NCI-H345 treated with DMSO at 0.1 percent for 48 hours (cell line): ENCODE measurements around the gene WHRN.

Source experiments
- DNase-seq: peaks from one replicate; lab custom pipeline; 2025; ENCODE audit not compliant: unreplicated experiment; lab: John Stamatoyannopoulos, UW

Gene WHRN

DNA sequence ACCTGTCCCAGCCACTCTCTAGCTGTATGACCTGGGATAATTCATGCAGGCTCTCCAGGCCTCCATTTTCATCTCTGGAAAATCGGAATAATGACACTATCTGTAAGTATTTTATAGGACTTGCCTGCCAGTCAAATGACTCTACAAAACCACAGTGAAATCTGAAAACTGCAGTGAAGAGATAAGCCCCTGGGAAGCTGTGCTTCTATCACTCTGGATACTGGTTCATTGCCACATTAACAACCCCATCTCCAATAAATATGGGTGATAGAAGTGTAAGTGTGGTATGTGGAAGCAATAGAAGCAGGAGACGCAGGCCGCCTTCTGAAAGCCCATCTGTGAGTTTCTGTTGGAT lies 31.8 kb downstream of the WHRN start:
- DNase-seq: no peak

GRCh38 chr9:114472765-114473446 lies 32.4 kb downstream of the WHRN start:
- no peak for DNase-seq

GRCh38 chr9:114471157-114471556 lies 34.1 kb downstream of the WHRN start:
- no peak for DNase-seq

DNA sequence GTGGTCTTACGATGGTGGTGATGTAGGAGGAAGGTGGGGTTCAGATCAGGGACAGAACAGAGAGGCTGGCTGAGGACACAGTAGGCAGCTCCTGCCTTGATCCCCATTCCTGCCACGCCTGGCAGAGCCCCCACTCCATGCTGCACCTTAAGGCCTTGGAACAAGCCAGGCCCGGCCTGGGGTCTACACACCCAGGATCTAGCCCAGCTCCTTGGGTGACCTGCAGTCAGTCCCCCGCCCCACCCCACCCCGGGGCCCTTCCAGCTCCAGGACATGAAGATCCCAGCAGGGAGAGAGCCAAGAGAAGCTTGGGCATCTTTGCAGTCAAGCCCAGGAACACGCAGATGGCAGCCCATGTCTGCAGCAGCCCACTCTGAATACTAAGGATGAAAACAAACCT lies 34.7 kb downstream of the WHRN start:
- no peak for DNase-seq

GRCh38 chr9:114470121-114470520 lies 35.2 kb downstream of the WHRN start:
- no peak for DNase-seq

DNA sequence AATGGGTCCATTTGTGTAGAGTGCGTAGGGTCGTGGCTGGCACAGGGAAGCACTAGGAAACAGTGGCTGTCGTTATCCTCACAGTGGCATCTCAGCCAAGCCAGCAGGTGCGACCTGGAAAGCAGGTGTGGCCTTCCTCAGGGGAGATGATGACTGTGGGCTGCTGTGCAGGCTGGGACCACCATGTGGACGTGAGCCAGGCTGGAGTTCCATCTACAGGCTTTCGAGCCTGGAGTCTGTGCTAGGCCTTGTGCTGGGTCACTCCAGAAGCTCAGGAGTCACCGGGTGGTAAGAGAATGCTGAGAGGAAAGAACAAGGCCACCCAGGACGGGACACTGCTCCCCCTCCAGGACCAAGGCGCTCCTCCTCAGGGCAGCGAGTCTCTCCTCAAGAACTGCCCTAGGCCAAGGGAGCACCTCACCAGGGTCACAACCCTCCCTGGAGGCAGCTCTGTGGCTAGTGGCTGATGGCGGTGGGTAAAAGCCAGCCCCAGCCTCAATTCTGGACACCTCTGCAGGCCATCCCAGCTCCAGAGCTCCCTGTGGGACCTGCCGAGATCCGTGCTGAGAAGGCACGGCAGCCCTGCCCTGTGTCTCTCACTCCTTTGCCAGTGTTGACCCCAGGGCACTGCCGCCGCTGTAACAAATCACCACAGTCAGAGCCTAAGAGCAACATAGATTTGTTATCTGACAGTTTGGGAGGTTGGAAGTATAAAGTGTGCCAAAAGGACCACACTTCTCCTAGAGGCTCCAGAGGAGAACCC lies 36.0 kb downstream of the WHRN start:
- DNase-seq: no peak

DNA sequence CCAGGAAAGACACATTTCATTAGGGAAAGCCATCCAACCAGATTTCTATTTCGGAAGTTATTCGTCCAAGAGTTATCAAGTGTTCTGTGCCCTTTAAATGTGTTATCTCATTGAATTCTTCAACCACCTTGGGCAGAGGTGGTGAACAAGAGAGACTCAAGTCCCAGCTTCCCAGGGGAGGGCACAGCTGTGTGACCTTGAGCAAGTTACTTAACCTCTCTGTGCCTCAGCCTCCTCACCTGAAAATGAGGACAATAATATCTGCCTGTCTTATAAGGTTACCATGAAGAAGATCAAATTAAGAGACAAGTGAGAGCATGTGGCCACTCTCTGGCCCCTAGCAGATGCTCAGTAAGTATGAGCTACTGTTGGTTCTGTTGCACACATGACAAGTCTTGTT lies 37.4 kb downstream of the WHRN start:
- DNase-seq: no peak

DNA sequence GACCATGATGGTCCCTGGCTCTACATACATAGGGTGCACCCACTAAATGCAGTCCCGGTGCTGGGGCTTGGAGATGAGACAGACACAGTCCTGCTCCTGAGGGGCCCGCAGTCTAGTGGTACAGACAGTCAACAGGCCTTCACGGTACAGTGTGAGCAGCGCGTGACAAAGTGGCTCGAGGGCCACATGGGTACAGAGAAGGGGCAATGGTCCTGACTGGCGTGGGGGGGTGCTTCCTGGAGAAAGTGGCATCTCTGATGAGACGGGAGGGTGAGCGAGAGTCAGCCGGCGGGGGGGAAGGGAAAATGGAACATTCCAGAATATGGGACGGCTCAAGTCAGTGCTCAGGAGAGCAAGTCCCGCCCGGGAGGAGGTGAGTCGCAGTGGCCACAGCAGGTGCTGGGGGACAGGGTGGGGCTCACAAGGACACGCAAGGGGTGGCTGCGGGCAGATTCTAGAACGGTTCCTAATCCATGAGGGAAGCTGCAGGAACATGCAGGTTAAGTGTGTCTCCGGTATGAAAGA lies 38.0 kb downstream of the WHRN start:
- no peak for DNase-seq

GRCh38 chr9:114465906-114466900 lies 39.1 kb downstream of the WHRN start:
- DNase-seq: peak; percentile 21

DNA sequence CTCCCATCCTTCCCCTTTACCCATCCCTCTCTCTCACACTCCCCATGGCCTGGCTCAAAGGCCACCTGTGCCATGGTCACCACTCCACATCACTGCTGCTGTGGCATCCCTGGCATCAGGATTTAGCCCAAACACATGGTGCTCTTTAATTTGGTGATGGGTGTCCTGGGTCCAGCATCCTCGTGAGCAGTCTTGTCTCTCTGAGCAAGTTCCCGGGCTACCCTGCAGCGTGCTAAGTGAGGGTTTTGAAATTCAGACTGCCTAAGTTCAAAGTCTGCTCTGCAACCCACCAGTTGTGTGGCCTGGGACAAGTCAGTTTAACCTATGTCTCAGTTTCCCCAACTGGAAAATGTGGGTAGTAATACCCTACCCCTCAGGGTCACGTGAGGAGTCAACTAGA lies 39.9 kb downstream of the WHRN start:
- DNase-seq: no peak

- DNase-seq: no peak
These were observed 40.8 kb downstream of the WHRN start for GRCh38 chr9:114464281-114465051.

DNA sequence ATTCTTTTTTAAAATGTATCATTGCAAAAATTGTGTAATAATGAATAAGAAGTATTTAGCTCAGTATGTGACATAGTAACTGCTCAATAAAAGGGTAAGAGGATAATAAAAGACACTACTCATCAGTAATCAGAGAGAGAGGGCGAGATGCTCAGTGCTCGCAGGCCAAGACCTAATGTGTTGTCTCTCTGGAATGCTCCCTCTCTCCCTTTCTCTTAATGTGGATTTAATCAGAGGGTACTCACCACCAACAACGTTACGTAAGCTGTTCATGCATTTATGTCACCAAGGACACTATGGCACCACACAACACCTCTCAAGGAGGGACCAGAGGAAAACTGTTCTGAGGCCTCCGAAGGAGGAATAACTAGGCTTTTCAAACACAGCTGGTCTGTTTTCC lies 42.5 kb downstream of the WHRN start:
- DNase-seq: no peak

DNA sequence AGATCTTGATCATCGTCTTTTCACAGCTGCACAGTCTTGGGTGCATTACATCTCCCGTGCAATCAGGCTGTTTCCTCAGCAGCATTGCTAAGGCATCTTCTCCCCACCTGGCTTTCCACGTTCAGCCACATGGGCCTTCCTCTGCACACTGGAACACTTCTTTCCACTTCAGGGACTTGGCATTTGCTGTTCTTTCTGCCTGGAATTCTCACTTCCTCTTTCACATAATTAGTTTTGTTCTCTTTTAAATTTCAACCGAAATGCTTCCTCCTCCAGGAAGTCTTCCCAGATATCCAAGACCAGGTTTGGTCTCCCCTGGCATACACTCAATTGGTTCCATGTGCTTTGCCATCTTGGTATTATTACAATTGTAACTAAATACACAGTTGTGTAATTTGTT lies 43.8 kb downstream of the WHRN start:
- no peak for DNase-seq

DNA sequence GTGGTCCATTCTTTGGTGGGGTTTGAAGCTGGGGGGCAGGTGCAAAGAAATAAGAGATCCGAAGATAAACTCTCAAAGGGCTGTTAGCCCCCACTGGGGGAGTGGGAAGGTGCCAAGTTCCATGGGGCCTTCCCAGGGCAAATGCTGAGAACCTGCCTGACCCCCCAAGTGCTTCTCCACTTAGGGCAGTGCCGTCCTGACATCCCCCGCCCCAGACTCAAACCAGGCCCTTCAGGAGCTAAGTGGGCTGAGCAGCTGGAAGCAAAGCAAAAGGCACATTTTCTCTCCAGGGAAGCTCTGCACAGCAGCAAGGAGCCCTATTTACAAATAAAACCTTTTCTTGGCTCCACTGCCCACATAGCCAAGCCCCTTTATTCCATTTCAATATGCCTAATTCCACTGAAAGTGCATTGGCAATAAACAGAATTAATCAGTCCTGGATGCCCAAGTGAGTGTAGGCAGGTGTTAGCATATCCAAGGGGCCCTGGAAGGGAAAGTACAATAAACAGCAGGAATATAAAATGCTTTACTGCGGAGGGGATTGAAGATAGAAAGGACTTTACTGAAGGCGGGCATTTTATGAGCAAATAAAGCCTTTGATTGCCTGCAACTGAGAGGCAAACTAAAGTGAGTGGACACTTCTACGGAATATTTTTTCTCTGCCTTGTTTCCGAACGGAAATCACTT lies 44.6 kb downstream of the WHRN start:
- DNase-seq: peak; percentile 84

DNA sequence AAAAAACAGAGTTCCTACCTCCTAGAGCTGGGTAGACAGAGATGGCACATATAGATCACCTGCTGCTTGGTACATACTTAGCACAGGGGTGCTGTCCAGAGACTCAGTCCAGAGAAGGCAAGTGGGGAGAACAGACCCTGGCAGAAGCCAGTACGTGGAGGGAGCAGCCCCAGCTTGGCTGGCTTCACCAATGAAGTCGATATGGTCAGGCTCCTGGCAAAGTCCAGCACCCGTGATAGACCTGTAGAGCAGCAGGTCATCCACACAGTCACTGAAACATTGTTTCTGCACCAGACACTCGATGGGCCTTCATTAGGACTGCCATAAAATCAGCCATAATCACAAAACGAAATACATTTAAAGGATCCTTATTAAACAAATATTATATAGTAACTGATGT lies 45.8 kb downstream of the WHRN start:
- DNase-seq: no peak

DNA sequence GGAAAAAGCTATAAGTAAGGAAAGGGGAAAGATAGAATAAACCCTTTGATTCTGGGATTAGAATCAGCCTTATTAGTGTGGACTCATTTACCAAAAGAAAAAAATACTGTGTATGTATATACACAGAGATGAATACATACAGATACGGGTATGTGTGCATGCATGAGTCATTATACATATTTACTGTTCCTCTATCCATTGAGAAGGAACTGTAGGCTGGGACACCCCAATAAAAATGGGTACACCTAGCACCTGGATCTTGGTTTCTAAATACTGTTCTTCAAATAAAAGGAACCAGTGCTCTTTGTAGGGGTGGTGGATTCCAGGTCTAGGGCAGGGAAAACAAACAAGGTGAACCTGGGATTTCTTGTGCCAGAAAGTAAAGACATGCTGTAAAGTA lies 48.3 kb downstream of the WHRN start:
- DNase-seq: no peak

- no peak for DNase-seq
These were observed 50.6 kb downstream of the WHRN start for GRCh38 chr9:114454652-114455051.

GRCh38 chr9:114452219-114453165 lies 52.8 kb downstream of the WHRN start:
- peak; percentile 59 for DNase-seq

GRCh38 chr9:114451707-114452031 lies 53.6 kb downstream of the WHRN start:
- DNase-seq: no peak
